A673 (cell line): ENCODE data around the gene ENTPD8. TPM values are rescaled to one million over a fixed set of nuclear protein-coding genes. Genes with fewer than 3 reads are reported as not detected.

Source experiments
- BruUV-seq: library from RNA; stranded (reverse); fragments of 400-500 nt; replicated peaks from 2 replicates; lab custom pipeline; 2021; lab: Mats Ljungman, UMichigan
- CTCF ChIA-PET: fragments of 300-600 bp; sonication (Branson Sonifier 250); formaldehyde crosslinking; loops from one replicate; lab custom pipeline; 2022; ENCODE audit warnings: antibody characterized with exemption; lab: Charles Lee
- POLR2A ChIA-PET: fragments of 300-600 bp; sonication (Branson Sonifier 250); formaldehyde crosslinking; loops from one replicate; lab custom pipeline; 2022; ENCODE audit warnings: antibody characterized with exemption; ENCODE audit not compliant: low non-redundant PET; lab: Charles Lee
- DNase-seq: peaks from one replicate; pipeline ENCODE4 v3.0.0-alpha.2; 2015; ENCODE audit warnings: low spot score
- H3K27ac ChIP-seq: fragments of 200-600 bp; sonication (generic); 2 replicates; pipeline ENCODE4 v1.5.1; 2016; ENCODE audit warnings: mixed run types, low read depth, mild to moderate bottlenecking, mixed read lengths, antibody characterized with exemption, low read length; ENCODE audit not compliant: poor library complexity, severe bottlenecking
- H3K27me3 ChIP-seq: fragments of 200-600 bp; sonication (generic); replicated peaks from 2 replicates; pipeline ENCODE4 v1.6.1; 2017; ENCODE audit warnings: mixed run types, low read depth, mild to moderate bottlenecking, mixed read lengths, antibody characterized with exemption, low read length; ENCODE audit not compliant: insufficient read depth, poor library complexity
- H3K36me3 ChIP-seq: fragments of 200-600 bp; sonication (generic); 2 replicates; pipeline ENCODE4 v1.6.1; 2016; ENCODE audit warnings: mixed run types, mild to moderate bottlenecking, mixed read lengths, antibody characterized with exemption, low read length; ENCODE audit not compliant: insufficient read depth, poor library complexity, severe bottlenecking
- H3K4me1 ChIP-seq: fragments of 200-600 bp; sonication (generic); 2 replicates; pipeline ENCODE4 v1.6.1; 2017; ENCODE audit warnings: mixed run types, mild to moderate bottlenecking, mixed read lengths, antibody characterized with exemption, low read length; ENCODE audit not compliant: insufficient read depth, poor library complexity, severe bottlenecking
- H3K4me3 ChIP-seq: fragments of 200-600 bp; sonication (generic); 2 replicates; pipeline ENCODE4 v1.5.1; 2016; ENCODE audit warnings: low read depth, mixed run types, mild to moderate bottlenecking, mixed read lengths, low read length; ENCODE audit not compliant: poor library complexity, severe bottlenecking
- H3K9me3 ChIP-seq: fragments of 200-600 bp; sonication (generic); 2 replicates; pipeline ENCODE4 v1.6.1; 2016; ENCODE audit warnings: mixed run types, low read depth, mild to moderate bottlenecking, mixed read lengths, antibody characterized with exemption, low read length; ENCODE audit not compliant: poor library complexity, severe bottlenecking
- EZH2 ChIP-seq: fragments of 200-600 bp; sonication (generic); IDR thresholded peaks from 2 replicates; pipeline ENCODE4 v1.6.1; 2017; ENCODE audit warnings: borderline replicate concordance, low read depth, mild to moderate bottlenecking, mixed read lengths, antibody characterized with exemption, low read length; ENCODE audit not compliant: poor library complexity, severe bottlenecking
- intact Hi-C: fragments of 100-400 bp; cut with micrococcal nuclease; formaldehyde crosslinking; loops from one replicate; pipeline ENCODE4 v1.10.0; 2022; ENCODE audit not compliant: unreplicated experiment
- total RNA-seq: library from RNA; stranded (reverse); gene quantifications from 2 replicates; pipeline ENCODE4 v1.2.3, GENCODE V29; 2021
- TF ChIP-seq, protein P1 (sequence below): fragments of 300-800, 200-600 bp; sonication (generic); conservative IDR thresholded peaks from 2 replicates; pipeline ENCODE4 v1.5.1; 2017; ENCODE audit warnings: low read depth, mild to moderate bottlenecking, antibody characterized with exemption, low read length, moderate library complexity, mixed read lengths

The ENTPD8 gene
- total RNA-seq, 1 experiment from 2014 or later: not detected

DNA sequence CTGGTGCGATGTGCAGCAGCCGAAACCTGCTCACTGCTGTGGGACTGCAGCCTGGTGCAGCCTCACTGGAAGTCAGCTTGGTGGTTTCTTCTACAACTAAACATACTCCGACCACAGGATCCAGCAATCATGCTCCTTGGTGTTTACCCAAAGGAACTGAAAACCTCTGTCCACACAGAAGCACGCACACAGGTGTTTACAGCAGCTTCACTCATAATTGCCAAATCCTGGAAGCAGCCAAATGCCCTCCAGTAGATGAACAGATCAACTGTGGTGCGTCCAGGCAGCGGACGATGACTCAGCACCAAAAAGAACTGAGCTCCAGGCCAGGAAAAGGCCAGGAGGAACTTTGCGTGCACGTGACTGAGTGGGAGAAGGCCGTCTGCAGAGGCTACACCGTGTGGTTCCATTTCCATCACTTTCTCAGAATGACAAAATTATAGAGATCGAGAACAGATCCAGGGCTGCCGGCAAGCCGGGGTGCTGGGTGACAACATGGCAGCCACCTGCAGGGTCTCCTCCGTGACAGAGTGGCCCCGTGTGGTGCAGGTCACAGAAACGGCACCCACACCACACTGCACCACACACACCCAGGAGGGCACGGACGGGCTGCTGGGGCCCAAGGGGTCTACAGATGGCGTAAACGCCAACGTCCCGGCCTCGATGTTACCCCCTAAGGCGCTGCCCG, 41.1 kb upstream of the ENTPD8 start:
- H3K9me3 ChIP-seq: no peaks in the 10 kb centered on the region
- ChIA-PET CTCF (interaction anchor here (0.6 kb wide), 1 partner anchor 23 kb away, joined by 5 read pairs; no protein-coding TSS in a partner anchor), POLR2A (no interaction called here)
- DNase-seq: no peak
- no peak overlapping the region for H3K27ac ChIP-seq
- H3K4me3 ChIP-seq: no peak overlapping the region
- no peak for TF ChIP-seq EZH2
- TF ChIP-seq, protein P1, sequence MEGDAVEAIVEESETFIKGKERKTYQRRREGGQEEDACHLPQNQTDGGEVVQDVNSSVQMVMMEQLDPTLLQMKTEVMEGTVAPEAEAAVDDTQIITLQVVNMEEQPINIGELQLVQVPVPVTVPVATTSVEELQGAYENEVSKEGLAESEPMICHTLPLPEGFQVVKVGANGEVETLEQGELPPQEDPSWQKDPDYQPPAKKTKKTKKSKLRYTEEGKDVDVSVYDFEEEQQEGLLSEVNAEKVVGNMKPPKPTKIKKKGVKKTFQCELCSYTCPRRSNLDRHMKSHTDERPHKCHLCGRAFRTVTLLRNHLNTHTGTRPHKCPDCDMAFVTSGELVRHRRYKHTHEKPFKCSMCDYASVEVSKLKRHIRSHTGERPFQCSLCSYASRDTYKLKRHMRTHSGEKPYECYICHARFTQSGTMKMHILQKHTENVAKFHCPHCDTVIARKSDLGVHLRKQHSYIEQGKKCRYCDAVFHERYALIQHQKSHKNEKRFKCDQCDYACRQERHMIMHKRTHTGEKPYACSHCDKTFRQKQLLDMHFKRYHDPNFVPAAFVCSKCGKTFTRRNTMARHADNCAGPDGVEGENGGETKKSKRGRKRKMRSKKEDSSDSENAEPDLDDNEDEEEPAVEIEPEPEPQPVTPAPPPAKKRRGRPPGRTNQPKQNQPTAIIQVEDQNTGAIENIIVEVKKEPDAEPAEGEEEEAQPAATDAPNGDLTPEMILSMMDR: no peak
- no peaks in the 10 kb centered on the region for H3K36me3 ChIP-seq
- BruUV-seq: no TSS peak
- H3K4me1 ChIP-seq: no peaks in the 10 kb centered on the region
- no peaks in the 10 kb centered on the region for H3K27me3 ChIP-seq
- intact Hi-C loops: no loop called here

DNA sequence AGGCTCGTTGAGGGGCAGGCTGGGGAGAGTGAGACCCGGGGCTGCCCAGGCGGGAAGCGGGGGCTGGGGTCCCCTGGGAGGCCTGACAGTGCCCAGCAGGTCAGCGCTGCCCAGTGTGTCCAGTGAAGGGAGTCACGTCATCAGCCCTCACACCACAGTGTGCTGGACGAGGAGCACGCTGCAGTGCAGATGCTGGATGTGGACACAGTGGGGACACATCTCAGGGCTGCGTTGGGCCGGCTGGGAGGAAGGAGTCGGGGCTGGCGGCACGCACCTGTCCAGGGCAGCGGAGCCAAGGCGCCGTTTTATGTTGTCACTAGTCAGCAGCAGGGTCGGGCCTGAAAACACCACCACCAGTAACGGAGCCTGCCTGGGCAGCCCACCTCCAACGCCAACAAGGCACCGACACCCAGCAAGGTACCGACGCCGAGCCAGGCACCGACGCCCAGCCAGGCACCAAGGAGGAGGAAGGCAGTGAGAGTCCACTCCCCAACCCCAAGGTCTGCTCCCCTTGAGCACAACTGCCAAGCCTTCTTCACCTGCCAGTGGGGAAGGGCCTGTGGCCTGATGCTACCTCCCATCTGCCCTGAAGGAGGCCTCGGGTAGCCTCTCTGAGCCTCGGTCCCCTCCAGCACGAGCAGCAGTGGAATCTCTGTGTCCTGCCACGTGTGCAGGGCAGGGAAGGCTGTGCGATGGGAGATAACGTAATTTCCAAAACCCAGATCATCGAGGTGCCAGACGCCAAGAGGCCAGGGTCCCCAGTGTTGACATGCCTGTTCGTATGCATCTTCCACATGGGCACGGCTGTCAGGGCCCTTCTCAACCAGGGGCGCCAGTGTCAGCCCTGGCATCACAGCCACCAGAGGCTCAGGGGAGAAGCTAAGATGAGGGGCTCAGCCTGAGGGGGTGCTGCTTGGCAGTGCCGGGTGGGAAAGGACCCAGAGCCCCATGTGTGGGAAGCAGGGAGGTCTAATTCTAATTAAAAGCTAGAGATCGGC, 39.8 kb upstream of the ENTPD8 start:
- TF ChIP-seq, protein P1: no peak
- no peak for TF ChIP-seq EZH2
- no peak overlapping the region for H3K27ac ChIP-seq
- no TSS peak for BruUV-seq
- H3K4me3 ChIP-seq: no peak overlapping the region
- ChIA-PET POLR2A (no interaction called here), CTCF (no interaction called here)
- peaks cover 5% of the 10 kb centered on the region for H3K9me3 ChIP-seq
- H3K27me3 ChIP-seq: no peaks in the 10 kb centered on the region
- DNase-seq: no peak
- intact Hi-C loops: no loop called here
- H3K36me3 ChIP-seq: no peaks in the 10 kb centered on the region
- no peaks in the 10 kb centered on the region for H3K4me1 ChIP-seq

DNA sequence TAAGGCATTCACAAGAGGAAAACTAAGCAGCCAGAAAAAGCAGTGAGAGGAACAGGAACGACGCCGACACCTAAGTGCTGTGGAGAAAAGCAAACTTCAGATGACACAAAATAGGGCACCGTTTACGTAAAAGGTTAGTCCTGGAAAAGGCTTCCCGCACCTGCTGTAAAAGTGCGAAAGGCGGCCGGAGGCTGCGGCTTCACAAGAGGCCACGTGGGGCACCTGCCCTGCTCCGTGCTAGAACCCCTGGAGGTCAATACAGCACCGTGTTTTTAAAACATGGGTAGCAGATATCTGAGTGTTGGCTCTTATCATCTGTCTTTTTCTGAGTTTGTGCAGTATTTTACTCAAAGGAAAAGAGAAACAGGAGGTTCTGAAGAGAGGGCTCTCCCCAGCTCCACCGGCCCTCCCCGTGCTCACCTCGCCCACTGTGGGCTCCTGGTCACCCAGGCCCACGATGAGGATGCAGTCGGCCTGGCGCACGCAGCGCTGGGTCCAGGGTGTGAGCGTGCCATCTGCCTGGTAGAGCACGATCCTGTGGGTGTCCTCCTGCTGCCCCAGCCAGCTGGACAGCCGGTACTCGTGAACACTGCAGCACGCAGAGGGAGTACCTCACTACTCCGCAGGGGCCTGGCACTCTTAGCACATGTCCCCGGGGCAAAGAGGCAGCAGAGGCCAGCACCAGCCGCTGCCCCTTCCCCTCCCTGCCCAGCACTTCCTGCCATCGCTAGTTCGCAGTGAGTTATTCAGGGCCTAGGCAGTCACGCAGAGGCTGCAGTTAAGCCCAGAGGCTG, 38.9 kb upstream of the ENTPD8 start:
- H3K27ac ChIP-seq: no peak overlapping the region
- no peak overlapping the region for H3K4me3 ChIP-seq
- no peaks in the 10 kb centered on the region for H3K27me3 ChIP-seq
- no peaks in the 10 kb centered on the region for H3K4me1 ChIP-seq
- CTCF ChIA-PET: no interaction called here
- H3K36me3 ChIP-seq: no peaks in the 10 kb centered on the region
- intact Hi-C loops: no loop called here
- TF ChIP-seq EZH2: no peak
- TF ChIP-seq, protein P1: no peak
- DNase-seq: no peak
- POLR2A ChIA-PET: no interaction called here
- H3K9me3 ChIP-seq: peaks cover 10% of the 10 kb centered on the region
- BruUV-seq: no TSS peak
